ENCODE results near the gene SNAPC4.

Gene SNAPC4

DNA sequence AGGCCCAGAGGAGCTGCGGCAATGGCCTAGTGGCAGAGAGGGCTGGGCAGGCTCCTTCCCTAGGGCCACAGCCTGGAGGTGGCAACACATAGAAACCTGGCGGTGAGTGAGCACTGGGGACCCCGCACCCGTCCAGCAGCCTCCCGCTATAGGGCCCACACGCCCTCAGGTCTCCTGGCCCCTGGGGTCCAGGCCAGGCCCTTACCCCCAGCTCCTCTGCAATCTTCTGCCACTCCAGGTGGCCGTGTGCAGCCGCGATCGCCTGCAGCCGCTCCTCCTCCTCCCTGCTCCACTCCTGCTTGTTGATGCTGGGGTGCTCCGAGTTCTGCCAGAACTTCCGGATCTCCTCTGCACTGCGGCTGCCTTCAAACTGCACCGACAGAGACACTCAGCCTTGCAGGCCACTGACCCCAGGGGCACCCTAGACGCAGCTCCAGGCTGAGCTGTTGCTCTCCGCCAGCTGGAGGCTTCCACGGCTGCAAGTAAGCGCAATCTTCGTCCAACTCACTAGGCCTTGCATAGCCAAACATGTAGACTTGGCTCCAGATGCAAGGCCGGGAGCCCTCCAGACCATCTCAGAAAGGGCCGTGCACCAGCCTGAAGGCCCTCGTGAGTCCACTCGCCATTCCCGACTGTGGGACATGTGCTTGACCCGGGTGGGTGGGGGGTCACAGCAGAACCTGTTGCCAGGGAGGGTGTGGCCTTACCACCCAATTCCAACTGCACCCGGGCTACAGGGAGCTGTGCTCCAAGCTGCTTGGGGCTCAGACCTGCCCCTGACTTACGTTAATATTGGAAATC is 8.0 kb downstream of the SNAPC4 start:
- H3K4me3 ChIP-seq (replicated peaks; ENCODE audit: low read depth, low read length): no peak overlapping the region
- TF ChIP-seq, protein P1, sequence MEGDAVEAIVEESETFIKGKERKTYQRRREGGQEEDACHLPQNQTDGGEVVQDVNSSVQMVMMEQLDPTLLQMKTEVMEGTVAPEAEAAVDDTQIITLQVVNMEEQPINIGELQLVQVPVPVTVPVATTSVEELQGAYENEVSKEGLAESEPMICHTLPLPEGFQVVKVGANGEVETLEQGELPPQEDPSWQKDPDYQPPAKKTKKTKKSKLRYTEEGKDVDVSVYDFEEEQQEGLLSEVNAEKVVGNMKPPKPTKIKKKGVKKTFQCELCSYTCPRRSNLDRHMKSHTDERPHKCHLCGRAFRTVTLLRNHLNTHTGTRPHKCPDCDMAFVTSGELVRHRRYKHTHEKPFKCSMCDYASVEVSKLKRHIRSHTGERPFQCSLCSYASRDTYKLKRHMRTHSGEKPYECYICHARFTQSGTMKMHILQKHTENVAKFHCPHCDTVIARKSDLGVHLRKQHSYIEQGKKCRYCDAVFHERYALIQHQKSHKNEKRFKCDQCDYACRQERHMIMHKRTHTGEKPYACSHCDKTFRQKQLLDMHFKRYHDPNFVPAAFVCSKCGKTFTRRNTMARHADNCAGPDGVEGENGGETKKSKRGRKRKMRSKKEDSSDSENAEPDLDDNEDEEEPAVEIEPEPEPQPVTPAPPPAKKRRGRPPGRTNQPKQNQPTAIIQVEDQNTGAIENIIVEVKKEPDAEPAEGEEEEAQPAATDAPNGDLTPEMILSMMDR (IDR thresholded peaks at IDR 0.05; ENCODE audit: low read depth, low read length, missing control alignments): no peak
- no peak for DNase-seq (ENCODE audit: extremely low read depth, low read depth)

DNA sequence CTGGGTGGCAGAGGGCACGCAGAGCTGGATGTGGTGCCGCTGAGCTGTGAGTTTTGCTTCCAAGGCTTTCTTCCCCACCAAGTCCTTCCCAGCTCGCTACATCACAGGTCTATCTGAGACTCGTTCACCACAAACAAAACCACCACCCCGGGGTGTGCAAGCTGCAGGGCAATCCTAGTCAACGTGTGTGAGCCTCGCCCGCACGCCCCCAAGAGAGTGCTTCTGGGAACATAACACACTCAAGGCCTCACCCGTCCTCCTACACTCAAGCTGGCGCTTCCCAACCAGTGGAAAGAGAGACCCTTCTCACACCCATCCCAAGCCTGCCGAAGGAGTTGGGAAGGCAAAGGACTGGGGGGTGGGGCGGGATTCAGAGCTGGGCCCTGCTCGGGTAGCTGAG is 10.6 kb downstream of the SNAPC4 start:
- H3K4me3 ChIP-seq (replicated peaks; ENCODE audit: low read depth, low read length): no peak overlapping the region
- TF ChIP-seq, protein P1 (IDR thresholded peaks at IDR 0.05; ENCODE audit: low read depth, low read length, missing control alignments): no peak
- no peak for DNase-seq (ENCODE audit: extremely low read depth, low read depth)

DNA sequence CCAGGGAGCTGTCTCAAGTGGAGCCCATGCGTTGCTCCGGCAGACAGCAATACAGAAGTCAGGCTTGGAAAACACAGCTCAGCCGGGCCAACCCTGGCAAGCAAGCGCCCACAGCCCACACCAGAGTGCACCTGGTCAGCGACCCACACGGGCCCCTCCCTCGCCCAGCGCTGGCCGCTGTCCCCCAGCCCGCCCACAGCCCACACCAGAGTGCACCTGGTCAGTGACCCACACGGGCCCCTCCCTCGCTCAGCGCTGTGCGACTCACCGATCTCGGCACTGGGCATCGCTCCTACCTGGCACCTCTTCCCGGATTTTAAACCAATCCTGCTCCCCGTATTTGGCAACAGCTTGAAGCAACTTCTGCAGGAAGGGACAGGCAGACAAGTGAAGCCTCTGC is 12.8 kb downstream of the SNAPC4 start:
- TF ChIP-seq, protein P1 (IDR thresholded peaks at IDR 0.05; ENCODE audit: low read depth, low read length, missing control alignments): no peak
- no peak overlapping the region for H3K4me3 ChIP-seq (replicated peaks; ENCODE audit: low read depth, low read length)
- no peak for DNase-seq (ENCODE audit: extremely low read depth, low read depth)

DNA sequence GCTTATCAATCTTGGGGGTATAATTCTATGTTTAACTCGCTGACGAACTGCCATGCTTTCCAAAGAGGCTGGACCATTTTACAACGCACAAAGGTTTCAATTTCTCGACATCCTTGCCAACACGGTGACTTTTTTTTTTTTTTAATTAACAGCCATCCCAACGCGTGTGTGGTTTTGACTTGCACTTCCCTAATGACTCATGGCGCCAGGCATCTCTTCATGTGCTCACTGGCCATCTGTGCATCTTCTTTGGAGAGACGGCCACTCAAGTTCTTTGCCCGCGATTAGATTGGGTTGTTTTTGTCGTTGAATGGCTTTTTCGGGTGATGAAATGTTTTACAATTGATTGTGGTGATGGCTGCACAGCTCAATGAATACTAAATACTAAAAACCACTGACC is 14.0 kb downstream of the SNAPC4 start:
- TF ChIP-seq, protein P1 (IDR thresholded peaks at IDR 0.05; ENCODE audit: low read depth, low read length, missing control alignments): no peak
- no peak overlapping the region for H3K4me3 ChIP-seq (replicated peaks; ENCODE audit: low read depth, low read length)
- no peak for DNase-seq (ENCODE audit: extremely low read depth, low read depth)

DNA sequence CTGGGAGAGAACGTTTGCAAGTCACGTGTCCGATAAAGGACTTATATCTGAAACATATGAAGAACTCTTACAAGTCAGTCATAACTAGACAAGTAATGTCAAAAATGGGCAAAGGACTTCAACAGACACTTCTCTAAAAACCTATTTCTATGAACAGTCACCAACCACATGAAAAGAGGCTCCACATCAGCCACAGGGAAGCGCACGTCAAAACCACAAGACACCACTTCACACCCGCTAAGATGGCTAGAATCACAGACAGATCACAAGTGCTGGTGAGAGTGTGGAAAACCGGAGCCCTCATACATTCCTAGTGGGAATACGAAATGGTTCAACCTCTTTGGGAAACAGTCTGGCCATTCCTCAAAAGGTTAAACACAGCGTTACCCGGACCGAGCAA is 15.0 kb downstream of the SNAPC4 start:
- DNase-seq (ENCODE audit: extremely low read depth, low read depth): no peak
- no peak overlapping the region for H3K4me3 ChIP-seq (replicated peaks; ENCODE audit: low read depth, low read length)
- TF ChIP-seq, protein P1 (IDR thresholded peaks at IDR 0.05; ENCODE audit: low read depth, low read length, missing control alignments): no peak

DNA sequence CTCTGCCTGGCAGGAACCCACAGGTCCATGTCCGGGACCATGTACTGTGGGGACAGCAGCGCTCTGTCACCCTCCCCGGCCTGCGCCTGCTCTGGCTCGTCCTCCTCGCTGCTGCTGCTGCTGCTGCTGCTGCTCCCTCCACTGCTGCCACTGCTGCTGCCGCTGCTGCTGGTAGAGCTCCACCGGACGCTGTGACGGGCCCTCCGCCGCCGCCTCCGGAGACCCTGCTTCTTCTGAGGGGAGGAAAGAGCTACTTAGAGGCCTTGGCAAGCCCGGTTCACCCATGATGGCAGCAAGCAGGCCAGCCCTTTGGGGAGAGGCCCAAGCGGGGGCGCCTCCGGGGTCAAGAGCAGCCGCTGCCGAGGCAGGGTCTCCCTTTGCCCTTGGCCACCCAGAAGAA is 16.5 kb downstream of the SNAPC4 start:
- H3K4me3 ChIP-seq (replicated peaks; ENCODE audit: low read depth, low read length): no peak overlapping the region
- no peak for DNase-seq (ENCODE audit: extremely low read depth, low read depth)
- TF ChIP-seq, protein P1 (IDR thresholded peaks at IDR 0.05; ENCODE audit: low read depth, low read length, missing control alignments): no peak

Data from HFF-Myc (cell line).